Measurements from ENCODE around the gene PGGHG.
A peak's percentile ranks its signal among the peaks of the same experiment; 100 is the strongest.

PGGHG gene

GRCh38 chr11:288478-289397, at the start of gene PGGHG:
PGGHG (plus strand) TSS chr11:289126; CDS start chr11:289817, 691 bp downstream.
- H3K4me3 ChIP-seq (ENCODE audit: low read depth, low read length), result peak within 1 kb of the TSS; percentile 38
- H3K36me3 ChIP-seq (ENCODE audit: control insufficient read depth, insufficient read depth, low read length), result peaks cover 30% of the 10 kb centered on the region
- H3K9me3 ChIP-seq (ENCODE audit: control insufficient read depth, insufficient read depth, low read length), result no peaks in the 10 kb centered on the region
- H3K4me1 ChIP-seq (ENCODE audit: control insufficient read depth, insufficient read depth, low read length), result peaks cover 5% of the 10 kb centered on the region
- no peak within 1 kb of the TSS for H3K9ac ChIP-seq (ENCODE audit: low read depth, low read length)
- H3K27me3 ChIP-seq (ENCODE audit: control insufficient read depth, insufficient read depth, low read length), result peaks cover 16% of the 10 kb centered on the region

GRCh38 chr11:240315-240714, 48.6 kb upstream of the PGGHG start:
- H3K9me3 ChIP-seq (ENCODE audit: control insufficient read depth, insufficient read depth, low read length), result no peaks in the 10 kb centered on the region
- H3K36me3 ChIP-seq (ENCODE audit: control insufficient read depth, insufficient read depth, low read length), result peaks cover 11% of the 10 kb centered on the region
- no peak overlapping the region for H3K4me3 ChIP-seq (ENCODE audit: low read depth, low read length)
- no peaks in the 10 kb centered on the region for H3K4me1 ChIP-seq (ENCODE audit: control insufficient read depth, insufficient read depth, low read length)
- no peak overlapping the region for H3K9ac ChIP-seq (ENCODE audit: low read depth, low read length)
- H3K27me3 ChIP-seq (ENCODE audit: control insufficient read depth, insufficient read depth, low read length), result no peaks in the 10 kb centered on the region

GRCh38 chr11:241634-242033, 47.3 kb upstream of the PGGHG start:
- H3K4me3 ChIP-seq (ENCODE audit: low read depth, low read length), result no peak overlapping the region
- no peaks in the 10 kb centered on the region for H3K4me1 ChIP-seq (ENCODE audit: control insufficient read depth, insufficient read depth, low read length)
- no peak overlapping the region for H3K9ac ChIP-seq (ENCODE audit: low read depth, low read length)
- H3K9me3 ChIP-seq (ENCODE audit: control insufficient read depth, insufficient read depth, low read length), result no peaks in the 10 kb centered on the region
- no peaks in the 10 kb centered on the region for H3K27me3 ChIP-seq (ENCODE audit: control insufficient read depth, insufficient read depth, low read length)
- H3K36me3 ChIP-seq (ENCODE audit: control insufficient read depth, insufficient read depth, low read length), result peaks cover 21% of the 10 kb centered on the region

GRCh38 chr11:244376-244775, 44.5 kb upstream of the PGGHG start:
- no peak overlapping the region for H3K9ac ChIP-seq (ENCODE audit: low read depth, low read length)
- H3K4me3 ChIP-seq (ENCODE audit: low read depth, low read length), result no peak overlapping the region
- H3K27me3 ChIP-seq (ENCODE audit: control insufficient read depth, insufficient read depth, low read length), result no peaks in the 10 kb centered on the region
- peaks cover 29% of the 10 kb centered on the region for H3K36me3 ChIP-seq (ENCODE audit: control insufficient read depth, insufficient read depth, low read length)
- H3K4me1 ChIP-seq (ENCODE audit: control insufficient read depth, insufficient read depth, low read length), result no peaks in the 10 kb centered on the region
- no peaks in the 10 kb centered on the region for H3K9me3 ChIP-seq (ENCODE audit: control insufficient read depth, insufficient read depth, low read length)

- Histone ChIP-seq H3K36me3 (ENCODE audit: control insufficient read depth, insufficient read depth, low read length) (peaks cover 51% of the 10 kb centered on the region), H3K9ac (ENCODE audit: low read depth, low read length) (no peak overlapping the region)
Observed at GRCh38 chr11:249062-249461, 39.9 kb upstream of the PGGHG start.

GRCh38 chr11:250274-250673, 38.7 kb upstream of the PGGHG start:
- H3K9me3 ChIP-seq (ENCODE audit: control insufficient read depth, insufficient read depth, low read length), result no peaks in the 10 kb centered on the region
- no peaks in the 10 kb centered on the region for H3K27me3 ChIP-seq (ENCODE audit: control insufficient read depth, insufficient read depth, low read length)
- peaks cover 48% of the 10 kb centered on the region for H3K36me3 ChIP-seq (ENCODE audit: control insufficient read depth, insufficient read depth, low read length)
- no peak overlapping the region for H3K4me3 ChIP-seq (ENCODE audit: low read depth, low read length)
- no peaks in the 10 kb centered on the region for H3K4me1 ChIP-seq (ENCODE audit: control insufficient read depth, insufficient read depth, low read length)
- H3K9ac ChIP-seq (ENCODE audit: low read depth, low read length), result no peak overlapping the region

More at GRCh38 chr11:249062-249461, 39.9 kb upstream of the PGGHG start:
- no peaks in the 10 kb centered on the region for H3K9me3 ChIP-seq (ENCODE audit: control insufficient read depth, insufficient read depth, low read length)
- H3K27me3 ChIP-seq (ENCODE audit: control insufficient read depth, insufficient read depth, low read length), result no peaks in the 10 kb centered on the region
- no peaks in the 10 kb centered on the region for H3K4me1 ChIP-seq (ENCODE audit: control insufficient read depth, insufficient read depth, low read length)
- H3K4me3 ChIP-seq (ENCODE audit: low read depth, low read length), result no peak overlapping the region

- Histone ChIP-seq H3K9me3 (ENCODE audit: control insufficient read depth, insufficient read depth, low read length) (no peaks in the 10 kb centered on the region), H3K4me1 (ENCODE audit: control insufficient read depth, insufficient read depth, low read length) (no peaks in the 10 kb centered on the region), H3K9ac (ENCODE audit: low read depth, low read length) (no peak overlapping the region), H3K36me3 (ENCODE audit: control insufficient read depth, insufficient read depth, low read length) (peaks cover 43% of the 10 kb centered on the region), H3K27me3 (ENCODE audit: control insufficient read depth, insufficient read depth, low read length) (no peaks in the 10 kb centered on the region), H3K4me3 (ENCODE audit: low read depth, low read length) (no peak overlapping the region)
Observed at GRCh38 chr11:250740-251299, 38.1 kb upstream of the PGGHG start.

- no peaks in the 10 kb centered on the region for H3K4me1 ChIP-seq (ENCODE audit: control insufficient read depth, insufficient read depth, low read length)
- no peaks in the 10 kb centered on the region for H3K27me3 ChIP-seq (ENCODE audit: control insufficient read depth, insufficient read depth, low read length)
- H3K9ac ChIP-seq (ENCODE audit: low read depth, low read length), result no peak overlapping the region
- H3K36me3 ChIP-seq (ENCODE audit: control insufficient read depth, insufficient read depth, low read length), result peaks cover 39% of the 10 kb centered on the region
- no peaks in the 10 kb centered on the region for H3K9me3 ChIP-seq (ENCODE audit: control insufficient read depth, insufficient read depth, low read length)
- H3K4me3 ChIP-seq (ENCODE audit: low read depth, low read length), result no peak overlapping the region
Observed at GRCh38 chr11:251550-251949, 37.4 kb upstream of the PGGHG start.

GRCh38 chr11:252666-253065, 36.3 kb upstream of the PGGHG start:
- Histone ChIP-seq H3K9me3 (ENCODE audit: control insufficient read depth, insufficient read depth, low read length) (no peaks in the 10 kb centered on the region), H3K36me3 (ENCODE audit: control insufficient read depth, insufficient read depth, low read length) (peaks cover 33% of the 10 kb centered on the region), H3K9ac (ENCODE audit: low read depth, low read length) (no peak overlapping the region), H3K4me3 (ENCODE audit: low read depth, low read length) (no peak overlapping the region), H3K27me3 (ENCODE audit: control insufficient read depth, insufficient read depth, low read length) (no peaks in the 10 kb centered on the region), H3K4me1 (ENCODE audit: control insufficient read depth, insufficient read depth, low read length) (no peaks in the 10 kb centered on the region)

- Histone ChIP-seq H3K27me3 (ENCODE audit: control insufficient read depth, insufficient read depth, low read length) (no peaks in the 10 kb centered on the region), H3K4me1 (ENCODE audit: control insufficient read depth, insufficient read depth, low read length) (no peaks in the 10 kb centered on the region), H3K9me3 (ENCODE audit: control insufficient read depth, insufficient read depth, low read length) (no peaks in the 10 kb centered on the region), H3K36me3 (ENCODE audit: control insufficient read depth, insufficient read depth, low read length) (peaks cover 33% of the 10 kb centered on the region), H3K9ac (ENCODE audit: low read depth, low read length) (no peak overlapping the region), H3K4me3 (ENCODE audit: low read depth, low read length) (no peak overlapping the region)
Observed at GRCh38 chr11:253160-253885, 35.6 kb upstream of the PGGHG start.

- no peaks in the 10 kb centered on the region for H3K27me3 ChIP-seq (ENCODE audit: control insufficient read depth, insufficient read depth, low read length)
- H3K4me3 ChIP-seq (ENCODE audit: low read depth, low read length), result no peak overlapping the region
- H3K4me1 ChIP-seq (ENCODE audit: control insufficient read depth, insufficient read depth, low read length), result no peaks in the 10 kb centered on the region
- H3K9me3 ChIP-seq (ENCODE audit: control insufficient read depth, insufficient read depth, low read length), result no peaks in the 10 kb centered on the region
- H3K36me3 ChIP-seq (ENCODE audit: control insufficient read depth, insufficient read depth, low read length), result peaks cover 32% of the 10 kb centered on the region
- H3K9ac ChIP-seq (ENCODE audit: low read depth, low read length), result no peak overlapping the region
Observed at GRCh38 chr11:253886-254270, 35.0 kb upstream of the PGGHG start.
